Astrocyte of the cerebellum (primary cell): ENCODE results near the gene NKAIN4.

Source experiments
- DNase-seq: peaks from one replicate; pipeline ENCODE4 v3.0.0-alpha.2; 2011; ENCODE audit warnings: low read depth
- H3K4me3 ChIP-seq: 2 replicates; pipeline ENCODE4 v1.5.1; 2011; ENCODE audit warnings: mild to moderate bottlenecking, low read depth, low read length, moderate library complexity
- in situ Hi-C: cut with HindIII; loops from 2 replicates; pipeline ENCODE4 v1.10.0; 2017; ENCODE audit warnings: low sequenced_read_pairs
- TF ChIP-seq, protein P1 (sequence below): IDR thresholded peaks from 2 replicates; pipeline ENCODE4 v1.5.1; 2012; ENCODE audit warnings: low read length, low read depth, moderate library complexity, mild to moderate bottlenecking; ENCODE audit errors: missing control alignments

Gene NKAIN4

DNA sequence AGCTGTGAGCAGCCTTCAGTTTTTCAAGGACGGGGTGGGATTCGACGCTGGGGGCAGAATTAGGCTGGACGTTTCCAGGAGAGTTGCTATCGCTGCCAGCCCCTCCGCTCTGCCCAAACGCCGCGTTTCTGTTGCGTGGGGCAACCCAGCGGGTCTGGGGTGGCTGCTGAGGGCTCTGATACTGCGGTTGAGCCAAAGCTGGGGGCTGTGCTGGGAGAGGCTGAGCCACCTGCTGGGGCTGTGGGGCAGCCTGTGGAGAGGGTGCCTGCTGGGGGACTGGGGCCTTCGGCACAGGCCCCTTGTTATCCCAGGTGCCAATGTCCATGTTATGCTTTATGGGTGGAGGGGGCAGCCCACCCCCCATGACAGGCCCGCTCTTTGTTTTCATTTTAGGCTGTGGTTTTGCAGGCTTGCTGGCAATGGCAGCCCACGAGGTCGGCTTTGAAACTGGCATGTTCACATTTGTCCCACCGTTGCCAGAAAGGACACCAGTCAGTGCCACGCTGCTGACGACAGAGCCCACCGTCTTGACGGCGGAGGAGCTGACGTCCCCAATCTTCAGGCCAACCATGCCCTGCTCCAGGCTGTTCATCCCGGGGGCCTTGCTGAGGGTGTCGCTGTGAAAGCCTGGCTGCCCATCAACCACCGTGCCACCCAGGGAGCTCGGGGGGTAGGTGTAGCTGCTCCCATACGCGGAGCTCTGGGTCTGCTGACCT lies 51.3 kb downstream of the NKAIN4 start:
- DNase-seq: no peak
- TF ChIP-seq, protein P1, sequence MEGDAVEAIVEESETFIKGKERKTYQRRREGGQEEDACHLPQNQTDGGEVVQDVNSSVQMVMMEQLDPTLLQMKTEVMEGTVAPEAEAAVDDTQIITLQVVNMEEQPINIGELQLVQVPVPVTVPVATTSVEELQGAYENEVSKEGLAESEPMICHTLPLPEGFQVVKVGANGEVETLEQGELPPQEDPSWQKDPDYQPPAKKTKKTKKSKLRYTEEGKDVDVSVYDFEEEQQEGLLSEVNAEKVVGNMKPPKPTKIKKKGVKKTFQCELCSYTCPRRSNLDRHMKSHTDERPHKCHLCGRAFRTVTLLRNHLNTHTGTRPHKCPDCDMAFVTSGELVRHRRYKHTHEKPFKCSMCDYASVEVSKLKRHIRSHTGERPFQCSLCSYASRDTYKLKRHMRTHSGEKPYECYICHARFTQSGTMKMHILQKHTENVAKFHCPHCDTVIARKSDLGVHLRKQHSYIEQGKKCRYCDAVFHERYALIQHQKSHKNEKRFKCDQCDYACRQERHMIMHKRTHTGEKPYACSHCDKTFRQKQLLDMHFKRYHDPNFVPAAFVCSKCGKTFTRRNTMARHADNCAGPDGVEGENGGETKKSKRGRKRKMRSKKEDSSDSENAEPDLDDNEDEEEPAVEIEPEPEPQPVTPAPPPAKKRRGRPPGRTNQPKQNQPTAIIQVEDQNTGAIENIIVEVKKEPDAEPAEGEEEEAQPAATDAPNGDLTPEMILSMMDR: no peak
- in situ Hi-C loops: loop anchor here (10.0 to 25.0 kb wide), 2 partner anchors 116 to 192 kb away; no protein-coding TSS in a partner anchor
- H3K4me3 ChIP-seq: no peak overlapping the region

DNA sequence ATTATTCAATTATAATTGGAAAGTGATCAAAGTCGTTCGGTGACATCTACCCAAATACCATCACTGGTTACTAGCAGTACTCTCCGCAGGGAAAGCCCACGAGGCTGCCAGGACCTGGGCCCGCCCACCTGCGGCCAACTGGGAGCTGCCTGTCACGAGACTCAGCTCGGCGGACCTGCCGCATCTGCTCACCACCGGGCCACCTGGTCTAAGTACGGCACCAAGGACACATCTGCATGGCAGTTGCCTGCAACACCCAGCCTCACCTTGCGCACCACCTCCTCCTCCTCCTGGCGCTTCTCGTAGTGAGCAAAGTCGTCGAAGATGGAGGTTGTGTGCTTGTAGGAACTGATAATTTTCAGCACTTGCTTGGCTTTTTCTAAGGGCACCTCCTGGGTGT lies 52.2 kb downstream of the NKAIN4 start:
- in situ Hi-C loops: loop anchor here (10.0 to 25.0 kb wide), 2 partner anchors 115 to 193 kb away; no protein-coding TSS in a partner anchor
- TF ChIP-seq, protein P1: no peak
- H3K4me3 ChIP-seq: no peak overlapping the region
- no peak for DNase-seq

DNA sequence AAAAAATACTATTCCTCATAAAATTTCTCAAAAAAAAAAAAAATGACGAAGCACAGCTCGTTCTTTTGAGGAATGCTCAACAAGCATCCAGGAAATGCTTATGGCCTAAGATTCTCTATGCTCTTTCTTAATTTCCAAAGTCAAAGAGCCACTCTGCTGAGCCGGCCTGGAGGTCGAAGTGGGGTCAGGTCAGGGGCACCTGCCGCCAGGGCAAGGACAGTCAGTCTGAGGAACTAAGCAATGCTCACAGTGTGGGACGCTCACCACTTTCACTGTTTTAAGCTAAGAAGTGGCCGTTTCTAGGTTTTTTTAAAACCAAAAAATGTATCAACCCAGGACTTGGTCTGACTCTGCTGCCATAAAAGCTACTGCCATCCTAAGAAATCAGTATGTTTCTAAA lies 55.7 kb downstream of the NKAIN4 start:
- TF ChIP-seq, protein P1: no peak
- in situ Hi-C loops: no loop called here
- no peak for DNase-seq
- H3K4me3 ChIP-seq: no peak overlapping the region

DNA sequence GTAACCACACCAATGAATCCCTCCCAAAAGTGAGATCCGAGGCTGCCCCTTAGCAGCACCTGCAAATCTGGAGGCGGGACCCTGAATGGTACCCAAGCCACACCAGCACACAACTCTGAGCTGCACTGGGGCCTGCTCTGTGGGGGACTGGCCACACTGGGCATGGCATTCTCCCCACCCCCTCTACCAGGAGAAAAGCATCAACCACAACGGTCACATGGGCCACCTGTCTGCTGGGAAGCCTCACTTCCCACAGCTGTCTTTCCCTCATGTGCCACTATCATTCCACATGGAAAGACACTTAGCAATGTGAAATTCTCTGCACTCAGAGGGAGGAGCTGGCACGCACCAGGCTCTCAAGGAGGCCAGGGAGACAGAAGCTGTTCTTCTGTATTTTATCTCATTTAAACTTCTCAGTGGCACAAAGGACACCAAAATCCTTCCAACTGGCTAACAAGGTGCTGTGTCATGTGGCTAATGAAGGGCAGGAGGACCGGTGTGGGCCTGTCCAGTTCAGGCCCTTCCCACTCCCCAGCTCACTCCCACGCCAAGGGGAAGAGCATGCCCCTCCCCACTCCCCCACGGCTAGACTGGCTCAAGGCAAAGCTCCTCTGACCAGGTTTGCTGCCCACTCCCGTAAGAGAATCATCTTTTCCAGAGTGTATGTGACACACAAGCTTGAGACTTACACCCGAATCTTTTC lies 57.3 kb downstream of the NKAIN4 start:
- in situ Hi-C loops: no loop called here
- DNase-seq: no peak
- TF ChIP-seq, protein P1: no peak
- H3K4me3 ChIP-seq: no peak overlapping the region

DNA sequence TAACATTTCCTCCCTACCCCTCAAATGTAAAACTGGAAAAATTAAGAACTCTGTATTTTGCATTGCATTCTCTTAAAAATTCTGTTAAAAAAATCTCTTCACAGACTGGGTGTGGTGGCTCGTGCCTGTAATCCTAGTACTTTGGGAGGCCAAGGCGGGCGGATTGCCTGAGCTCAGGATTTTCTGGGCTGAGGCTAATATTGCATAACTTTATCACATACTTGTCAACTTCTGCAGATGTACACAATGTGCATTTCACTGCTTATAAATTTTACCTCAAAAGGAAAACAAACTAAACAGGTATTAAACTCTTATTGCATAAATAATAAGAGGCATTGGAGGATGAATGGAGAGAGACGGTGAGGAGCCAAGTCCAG lies 59.5 kb downstream of the NKAIN4 start:
- no peak overlapping the region for H3K4me3 ChIP-seq
- in situ Hi-C loops: no loop called here

DNA sequence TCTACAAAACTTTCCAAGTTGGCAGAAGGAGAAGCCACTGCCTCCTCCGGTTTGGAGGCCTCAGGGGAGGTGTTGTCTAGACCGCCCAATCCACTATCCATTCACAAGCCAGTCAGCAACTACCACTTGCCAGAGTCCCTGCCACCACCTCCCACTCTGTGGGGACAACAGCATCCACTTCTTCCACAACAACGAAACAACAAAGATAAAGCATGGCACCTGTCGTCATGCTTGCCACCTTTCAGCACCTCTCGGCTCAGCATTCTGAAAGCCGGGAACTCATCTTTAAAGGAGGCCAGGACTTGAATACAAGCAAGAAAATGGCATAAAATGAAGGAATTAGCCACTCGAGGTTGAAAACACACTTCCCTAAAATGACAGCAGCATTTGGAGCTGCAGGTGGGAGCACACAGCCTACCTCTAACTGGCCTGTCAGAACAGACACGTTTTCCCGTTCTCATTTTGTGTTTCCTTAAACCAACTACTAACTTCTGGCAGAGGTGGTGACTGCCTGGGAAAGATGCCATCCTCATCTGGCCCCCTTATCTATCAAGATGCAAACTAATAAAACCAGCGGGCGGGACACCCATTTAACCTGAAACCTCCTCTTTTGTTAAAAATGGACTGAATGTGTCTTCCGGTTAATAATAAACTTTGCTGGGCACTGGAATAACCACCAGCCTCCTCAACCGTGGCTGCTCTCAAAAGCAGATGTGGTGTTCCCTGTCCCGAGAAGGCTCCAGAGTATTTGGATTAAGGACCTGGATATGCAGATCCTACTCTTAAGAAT lies 60.1 kb downstream of the NKAIN4 start:
- TF ChIP-seq, protein P1: no peak
- in situ Hi-C loops: no loop called here
- DNase-seq: no peak
- H3K4me3 ChIP-seq: no peak overlapping the region

More for the DNA sequence above, 59.5 kb downstream of the NKAIN4 start:
- TF ChIP-seq, protein P1: no peak
- DNase-seq: no peak
